ENCODE results near the gene FCAR.
"Not testable (repeated sequence)": the region's sequence is repeated elsewhere in the genome, so short reads cannot be mapped to it uniquely, and the experiment has no call there.

DNA sequence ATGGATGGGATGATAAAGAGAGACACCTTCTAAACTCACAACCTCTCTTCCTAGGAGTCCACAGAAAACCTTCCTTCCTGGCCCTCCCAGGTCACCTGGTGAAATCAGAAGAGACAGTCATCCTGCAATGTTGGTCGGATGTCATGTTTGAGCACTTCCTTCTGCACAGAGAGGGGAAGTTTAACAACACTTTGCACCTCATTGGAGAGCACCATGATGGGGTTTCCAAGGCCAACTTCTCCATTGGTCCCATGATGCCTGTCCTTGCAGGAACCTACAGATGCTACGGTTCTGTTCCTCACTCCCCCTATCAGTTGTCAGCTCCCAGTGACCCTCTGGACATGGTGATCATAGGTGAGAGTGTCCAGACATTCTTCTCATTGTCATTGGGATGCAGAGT, 36.5 kb upstream of the FCAR start:
- not testable (repeated sequence) for TF ChIP-seq MXI1 (IDR thresholded peaks at IDR 0.05; ENCODE audit: borderline replicate concordance, low read depth, low read length); POLR2A (IDR thresholded peaks at IDR 0.05; ENCODE audit: low read depth, low read length); USF2 (IDR thresholded peaks at IDR 0.05; ENCODE audit: low read depth, low read length); MAZ (IDR thresholded peaks at IDR 0.05; ENCODE audit: borderline replicate concordance, low read depth, low read length); BHLHE40 (IDR thresholded peaks at IDR 0.05; ENCODE audit: low read depth, low read length); RFX5 (IDR thresholded peaks at IDR 0.05; ENCODE audit: low read depth, low read length); CHD1 (IDR thresholded peaks at IDR 0.05; ENCODE audit: low read depth, low read length)
- TF ChIP-seq, protein P1, sequence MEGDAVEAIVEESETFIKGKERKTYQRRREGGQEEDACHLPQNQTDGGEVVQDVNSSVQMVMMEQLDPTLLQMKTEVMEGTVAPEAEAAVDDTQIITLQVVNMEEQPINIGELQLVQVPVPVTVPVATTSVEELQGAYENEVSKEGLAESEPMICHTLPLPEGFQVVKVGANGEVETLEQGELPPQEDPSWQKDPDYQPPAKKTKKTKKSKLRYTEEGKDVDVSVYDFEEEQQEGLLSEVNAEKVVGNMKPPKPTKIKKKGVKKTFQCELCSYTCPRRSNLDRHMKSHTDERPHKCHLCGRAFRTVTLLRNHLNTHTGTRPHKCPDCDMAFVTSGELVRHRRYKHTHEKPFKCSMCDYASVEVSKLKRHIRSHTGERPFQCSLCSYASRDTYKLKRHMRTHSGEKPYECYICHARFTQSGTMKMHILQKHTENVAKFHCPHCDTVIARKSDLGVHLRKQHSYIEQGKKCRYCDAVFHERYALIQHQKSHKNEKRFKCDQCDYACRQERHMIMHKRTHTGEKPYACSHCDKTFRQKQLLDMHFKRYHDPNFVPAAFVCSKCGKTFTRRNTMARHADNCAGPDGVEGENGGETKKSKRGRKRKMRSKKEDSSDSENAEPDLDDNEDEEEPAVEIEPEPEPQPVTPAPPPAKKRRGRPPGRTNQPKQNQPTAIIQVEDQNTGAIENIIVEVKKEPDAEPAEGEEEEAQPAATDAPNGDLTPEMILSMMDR (conservative IDR thresholded peaks at IDR 0.05; ENCODE audit: low read depth, low read length), result not testable (repeated sequence)
